GM19238 (cell line): ENCODE data around the gene KRTAP5-1.

Experiments used
- DNase-seq: peaks from one replicate; pipeline ENCODE4 v3.0.0; 2011; ENCODE audit warnings: low spot score; ENCODE audit not compliant: insufficient read length

Gene KRTAP5-1

DNA sequence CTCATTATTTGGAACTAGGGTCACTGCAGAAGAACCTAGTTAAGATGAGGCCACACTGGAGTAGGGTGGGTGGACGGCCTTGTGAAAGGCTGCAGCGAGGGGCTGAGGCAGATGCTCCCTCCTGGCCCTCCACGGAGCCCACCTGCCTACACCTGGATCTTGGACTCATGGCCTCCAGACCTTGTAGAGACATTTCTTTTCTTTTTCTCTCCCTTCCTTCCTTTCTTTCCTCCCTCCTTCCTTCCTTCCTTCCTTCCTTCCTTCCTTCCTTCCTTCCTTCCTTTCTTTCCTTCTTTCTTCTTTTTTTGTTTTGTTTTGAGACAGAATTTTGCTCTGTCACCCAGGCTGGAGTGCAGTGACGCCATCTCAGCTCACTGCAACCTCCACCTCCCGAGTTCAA, 39.7 kb downstream of the KRTAP5-1 start:
- DNase-seq, result no peak

DNA sequence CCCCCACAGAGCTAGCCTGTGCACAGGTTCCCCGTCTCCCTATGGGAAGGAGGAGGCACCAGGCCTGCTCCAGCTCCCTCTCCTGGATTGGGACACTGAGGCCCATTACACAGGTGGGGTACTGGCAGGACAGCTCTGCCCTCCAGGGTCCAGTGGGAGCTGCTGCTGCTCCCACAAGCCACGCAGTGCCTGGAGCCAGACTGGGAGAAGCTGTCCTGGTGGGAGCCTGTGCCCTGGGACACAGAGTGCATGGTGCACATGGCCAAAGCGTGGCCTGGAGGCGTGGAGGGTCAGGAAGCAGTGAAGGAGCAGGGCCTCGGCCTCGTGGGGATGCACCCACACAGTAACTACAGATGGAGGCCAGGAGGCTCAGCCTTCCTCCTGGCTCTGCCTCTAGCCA, 40.5 kb downstream of the KRTAP5-1 start:
- no peak for DNase-seq

DNA sequence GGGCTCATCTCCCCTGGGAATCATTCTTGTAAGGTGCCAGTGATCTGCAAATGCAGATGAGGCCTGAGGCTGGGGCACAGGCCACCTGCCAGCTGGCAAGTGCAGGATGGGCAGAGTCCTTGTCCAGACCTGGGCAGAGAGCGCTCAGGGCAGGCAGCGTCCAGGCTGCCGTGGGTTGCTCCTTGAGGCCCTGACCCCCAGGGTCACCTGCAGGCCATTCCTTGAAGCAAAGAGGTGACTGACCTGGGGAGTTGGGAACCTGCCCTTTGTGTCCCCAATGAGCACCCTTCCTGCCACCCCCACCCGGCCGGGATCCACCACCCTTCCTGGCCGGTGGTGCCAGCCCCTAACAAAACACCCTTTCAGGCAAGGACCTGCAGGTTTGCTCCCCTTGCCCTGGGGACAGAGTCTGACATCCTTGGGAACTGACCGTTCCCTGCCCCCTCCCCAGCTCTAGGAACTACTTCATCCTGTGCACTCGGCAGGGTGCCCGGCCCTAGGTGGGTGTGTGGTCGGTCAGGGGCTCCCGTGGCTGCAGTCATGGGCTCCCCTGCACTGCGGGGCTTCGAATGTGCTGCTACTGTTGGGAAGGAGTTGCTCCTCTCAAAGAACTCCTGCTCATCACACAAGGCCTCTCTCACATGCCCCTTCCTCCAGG, 41.3 kb downstream of the KRTAP5-1 start:
- no peak for DNase-seq

DNA sequence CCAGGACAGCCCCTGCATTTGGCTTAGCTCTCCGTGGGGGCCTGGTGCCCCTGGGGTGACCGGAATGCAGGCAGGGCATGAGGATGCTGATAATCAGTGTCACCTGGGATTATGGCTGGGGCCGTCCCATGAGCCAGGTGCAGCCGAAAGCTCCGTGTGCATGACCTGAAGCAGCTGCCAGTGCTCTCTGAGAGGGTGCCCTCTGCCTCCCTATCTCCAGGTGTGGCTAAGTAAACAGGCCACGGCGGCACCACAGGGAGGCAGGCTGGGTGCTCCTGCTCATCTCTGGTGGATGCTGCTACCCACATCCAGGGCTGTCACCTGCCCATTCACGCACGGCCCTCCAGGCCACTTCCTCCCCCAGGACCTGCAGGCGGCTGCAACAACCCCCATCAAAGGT, 42.8 kb downstream of the KRTAP5-1 start:
- no peak for DNase-seq

DNA sequence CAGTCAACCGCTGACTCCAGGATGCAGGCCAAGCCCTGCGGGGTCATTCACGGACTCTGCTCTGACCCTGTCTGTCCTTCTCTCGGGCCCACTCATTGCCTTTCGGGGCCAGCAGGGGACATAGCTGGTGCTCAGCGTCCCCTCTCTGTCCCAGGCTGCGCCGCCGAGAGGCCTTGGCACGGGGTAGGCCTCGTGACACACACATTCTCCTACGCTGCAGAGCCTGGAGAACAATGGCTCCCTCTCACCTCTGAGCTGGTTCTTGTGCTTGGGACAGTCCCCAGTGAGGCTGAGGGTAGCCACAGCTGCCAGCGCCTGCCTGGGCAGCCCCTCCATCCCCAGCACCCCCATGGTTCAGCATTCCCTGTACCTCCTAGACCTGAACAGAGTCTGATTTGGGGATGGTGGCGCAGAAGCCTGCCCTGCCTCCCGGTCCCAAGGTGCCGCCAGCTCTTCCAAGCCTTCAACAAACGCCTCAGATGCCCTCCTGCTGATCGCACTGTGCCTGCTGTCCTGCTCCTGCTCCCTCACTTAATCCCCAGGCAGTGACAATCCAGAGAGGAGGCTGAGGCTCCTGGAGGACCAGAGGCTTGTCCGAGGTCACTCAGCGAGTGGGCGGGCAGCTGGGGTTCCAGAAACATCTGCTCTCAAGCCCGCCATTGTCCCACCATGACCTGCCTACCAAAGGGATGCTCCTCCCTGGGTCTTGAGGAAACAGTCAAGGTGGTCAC, 43.4 kb downstream of the KRTAP5-1 start:
- no peak for DNase-seq

DNA sequence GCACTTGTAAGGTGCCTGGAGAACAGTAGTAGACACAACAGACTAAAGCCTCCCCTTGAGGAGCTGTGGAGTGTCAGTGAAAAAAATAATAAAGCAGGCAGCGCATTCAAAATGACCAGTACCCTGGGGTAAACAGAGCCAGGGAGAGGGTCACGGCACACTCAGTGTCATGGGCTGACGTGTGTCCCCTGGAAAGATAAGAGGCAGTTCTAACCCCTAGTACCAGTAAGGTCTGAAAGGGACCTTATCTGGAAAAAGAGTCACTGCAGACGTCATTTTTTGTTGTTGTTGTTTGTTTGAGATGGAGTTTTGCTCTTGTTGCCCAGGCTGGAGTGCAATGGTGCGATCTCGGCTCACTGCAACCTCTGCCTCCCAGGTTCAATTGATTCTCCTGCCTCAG, 45.0 kb downstream of the KRTAP5-1 start:
- DNase-seq, result no peak

DNA sequence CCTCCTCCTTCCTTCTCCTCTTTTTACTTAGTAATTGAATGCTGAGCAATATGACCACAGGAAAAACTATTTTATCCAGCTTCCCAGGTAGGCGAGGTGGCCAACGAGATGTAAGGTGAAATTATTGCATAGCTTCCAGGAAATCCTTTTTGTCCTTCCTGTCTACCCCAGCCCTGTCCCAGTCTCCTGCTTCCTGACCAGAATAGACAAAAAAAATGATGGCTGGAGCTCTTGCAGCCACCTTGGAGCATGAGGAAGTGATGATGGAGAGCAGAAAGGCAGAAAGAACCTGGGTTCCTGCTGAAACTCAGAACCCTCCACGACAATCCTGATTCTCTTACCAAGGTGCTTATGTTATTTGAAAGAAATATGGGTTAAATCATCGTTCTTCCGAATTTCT, 46.9 kb downstream of the KRTAP5-1 start:
- DNase-seq, result no peak

DNA sequence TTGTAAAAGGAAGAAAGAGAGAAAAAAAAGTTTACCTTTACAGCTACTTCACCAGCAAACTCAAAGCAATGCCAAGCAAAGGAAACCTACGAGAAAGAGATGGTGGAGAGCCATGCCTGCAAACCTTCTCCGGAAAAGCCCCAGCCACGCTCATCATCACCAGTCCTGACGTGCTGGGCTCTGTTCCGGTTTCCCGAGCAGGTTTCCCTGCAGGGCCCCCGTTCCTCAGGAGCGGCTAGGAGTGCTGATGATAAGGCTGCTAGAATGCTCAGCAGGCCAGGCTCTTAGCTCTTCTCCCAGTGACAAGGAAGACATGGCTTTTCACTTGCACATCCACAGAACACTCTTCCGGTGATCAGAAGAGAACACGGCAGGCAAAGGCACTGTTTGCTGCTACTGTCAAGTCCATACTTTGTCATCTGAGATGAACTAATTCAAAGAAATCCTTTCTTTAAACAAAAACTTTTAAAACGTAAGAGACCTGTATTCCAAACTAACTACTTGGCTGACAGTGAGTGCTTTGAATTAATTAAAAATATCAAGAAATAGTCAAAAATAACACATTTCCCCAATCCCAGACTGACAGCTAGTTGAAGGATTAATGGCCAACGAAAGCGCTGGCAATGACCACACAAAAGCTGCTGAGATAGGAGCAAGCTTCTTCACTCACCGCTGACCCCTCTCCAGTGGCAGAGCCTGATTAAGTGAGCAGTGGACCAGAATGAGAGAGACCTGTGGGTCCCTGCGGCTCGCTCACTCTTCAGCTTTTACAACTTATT, 48.8 kb downstream of the KRTAP5-1 start:
- DNase-seq, result no peak

DNA sequence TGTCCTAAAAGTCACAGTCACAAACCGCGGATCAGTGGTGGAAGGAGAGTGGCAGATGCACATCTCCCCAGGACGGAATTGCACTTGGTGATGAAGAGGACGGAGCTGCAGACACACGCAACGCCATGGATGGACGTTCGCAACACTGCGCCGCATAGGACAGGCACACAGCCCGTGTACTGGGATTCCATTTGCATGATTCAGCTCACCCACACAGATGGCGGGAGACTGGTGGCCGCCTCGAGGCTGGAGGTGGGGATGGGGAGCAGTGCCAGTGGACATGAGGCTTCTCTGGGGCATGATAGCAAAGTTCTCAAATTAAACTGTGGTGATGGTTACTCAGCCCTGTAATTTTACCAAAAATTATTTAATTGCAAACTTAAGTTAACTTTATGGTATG, 50.4 kb downstream of the KRTAP5-1 start:
- DNase-seq, result no peak
